Erythroblast (primary cell): ENCODE results near the gene DLX2.

Experiments used
- GATA1 ChIP-seq: IDR thresholded peaks from 2 replicates; pipeline ENCODE4 v1.6.1; 2011; ENCODE audit warnings: low read depth, mild to moderate bottlenecking, control low read depth, low read length, moderate library complexity
- POLR2A ChIP-seq: IDR thresholded peaks from 2 replicates; pipeline ENCODE4 v1.6.1; 2011; ENCODE audit warnings: mild to moderate bottlenecking, low read length

- TF ChIP-seq POLR2A (no peak), GATA1 (no peak)
Observed at GRCh38 chr2:172116107-172116506, 13.4 kb upstream of the DLX2 start.
